Loucy (cell line): ENCODE data around the gene UNKL.
A peak's percentile ranks its signal among the peaks of the same experiment; 100 is the strongest.

Experiments
- H2AFZ ChIP-seq: fragments of 200-600 bp; sonication (generic); 2 replicates; pipeline ENCODE4 v1.6.0; 2016; ENCODE audit warnings: antibody characterized with exemption, mild to moderate bottlenecking, low read length, moderate library complexity
- H3F3A ChIP-seq: fragments of 200-600 bp; 2 replicates; pipeline ENCODE4 v1.6.0; 2016; ENCODE audit warnings: antibody characterized with exemption, low read depth, mild to moderate bottlenecking
- H3K27me3 ChIP-seq: fragments of 200-600 bp; sonication (generic); 2 replicates; pipeline ENCODE4 v1.6.1; 2014; ENCODE audit warnings: low read length, mild to moderate bottlenecking; ENCODE audit not compliant: insufficient read depth, poor library complexity, severe bottlenecking
- H3K36me3 ChIP-seq: fragments of 200-600 bp; sonication (generic); 2 replicates; pipeline ENCODE4 v1.6.1; 2016; ENCODE audit warnings: low read length; ENCODE audit not compliant: insufficient read depth
- H3K4me1 ChIP-seq: fragments of 200-600 bp; sonication (generic); 2 replicates; pipeline ENCODE4 v1.5.1; 2014; ENCODE audit warnings: low read length, mild to moderate bottlenecking; ENCODE audit not compliant: insufficient read depth, poor library complexity, severe bottlenecking
- H3K4me2 ChIP-seq: fragments of 200-600 bp; sonication (generic); 2 replicates; pipeline ENCODE4 v1.6.0; 2014; ENCODE audit warnings: antibody characterized with exemption, low read length, low read depth, mild to moderate bottlenecking; ENCODE audit not compliant: poor library complexity, severe bottlenecking
- H3K4me3 ChIP-seq: fragments of 200-600 bp; sonication (generic); 2 replicates; pipeline ENCODE4 v1.5.1; 2014; ENCODE audit warnings: low read length, mild to moderate bottlenecking, mixed read lengths; ENCODE audit not compliant: poor library complexity, severe bottlenecking
- H3K79me2 ChIP-seq: fragments of 200-600 bp; sonication (generic); 2 replicates; pipeline ENCODE4 v1.6.1; 2014; ENCODE audit warnings: low read length; ENCODE audit not compliant: insufficient read depth
- H3K9ac ChIP-seq: fragments of 200-600 bp; sonication (generic); 2 replicates; pipeline ENCODE4 v1.6.0; 2014; ENCODE audit warnings: mild to moderate bottlenecking, low read depth, low read length, moderate library complexity; ENCODE audit not compliant: poor library complexity, severe bottlenecking
- H3K9me2 ChIP-seq: fragments of 200-600 bp; sonication (generic); replicated peaks from 2 replicates; pipeline ENCODE4 v1.6.1; 2016; ENCODE audit warnings: low read depth, low read length, mixed read lengths
- H3K9me3 ChIP-seq: fragments of 200-600 bp; sonication (generic); 2 replicates; pipeline ENCODE4 v1.6.1; 2014; ENCODE audit warnings: mild to moderate bottlenecking, antibody characterized with exemption, low read length, low read depth; ENCODE audit not compliant: insufficient read depth
- H4K20me1 ChIP-seq: fragments of 200-600 bp; sonication (generic); 2 replicates; pipeline ENCODE4 v1.6.0; 2014; ENCODE audit warnings: antibody characterized with exemption, low read length, mild to moderate bottlenecking; ENCODE audit not compliant: insufficient read depth, poor library complexity, severe bottlenecking
- CTCF ChIP-seq: fragments of 200-600 bp; sonication (generic); conservative IDR thresholded peaks from 2 replicates; pipeline ENCODE4 v1.5.1; 2014; ENCODE audit warnings: mild to moderate bottlenecking, antibody characterized with exemption, low read length
- EZH2phosphoT487 ChIP-seq: fragments of 200-600 bp; IDR thresholded peaks from 2 replicates; pipeline ENCODE4 v1.6.1; 2018; ENCODE audit warnings: antibody characterized with exemption, mild to moderate bottlenecking, moderate library complexity, borderline replicate concordance

UNKL gene

GRCh38 chr16:1341495-1342420, 72.7 kb downstream of the UNKL start:
- H3K9me2 ChIP-seq = no peaks in the 10 kb centered on the region
- no peaks in the 10 kb centered on the region for H3K79me2 ChIP-seq
- H3K4me1 ChIP-seq = peaks cover 4% of the 10 kb centered on the region
- peak overlapping the region; percentile 62 for H3K4me3 ChIP-seq
- H2AFZ ChIP-seq = no peak overlapping the region
- H3K36me3 ChIP-seq = no peaks in the 10 kb centered on the region
- no peaks in the 10 kb centered on the region for H3K9me3 ChIP-seq
- no peak for TF ChIP-seq EZH2phosphoT487
- H3F3A ChIP-seq = no peaks in the 10 kb centered on the region
- H3K27me3 ChIP-seq = no peaks in the 10 kb centered on the region
- H3K9ac ChIP-seq = no peak overlapping the region
- H3K4me2 ChIP-seq = peak overlapping the region; percentile 57
- no peaks in the 10 kb centered on the region for H4K20me1 ChIP-seq

- H3K36me3 ChIP-seq = no peaks in the 10 kb centered on the region
- H3K9me2 ChIP-seq = no peaks in the 10 kb centered on the region
- H3K79me2 ChIP-seq = no peaks in the 10 kb centered on the region
- no peak overlapping the region for H3K4me3 ChIP-seq
- H3K9ac ChIP-seq = no peak overlapping the region
- H4K20me1 ChIP-seq = no peaks in the 10 kb centered on the region
- peaks cover 4% of the 10 kb centered on the region for H3K4me1 ChIP-seq
- H3K27me3 ChIP-seq = no peaks in the 10 kb centered on the region
- no peak overlapping the region for H2AFZ ChIP-seq
- H3F3A ChIP-seq = no peaks in the 10 kb centered on the region
- TF ChIP-seq CTCF = no peak
- no peak for TF ChIP-seq EZH2phosphoT487
- no peak overlapping the region for H3K4me2 ChIP-seq
- H3K9me3 ChIP-seq = no peaks in the 10 kb centered on the region
These were observed 73.6 kb downstream of the UNKL start for GRCh38 chr16:1340730-1341494.

- no peak overlapping the region for H3K4me3 ChIP-seq
- H2AFZ ChIP-seq = no peak overlapping the region
- no peaks in the 10 kb centered on the region for H3F3A ChIP-seq
- H3K36me3 ChIP-seq = no peaks in the 10 kb centered on the region
- no peak overlapping the region for H3K9ac ChIP-seq
- peaks cover 4% of the 10 kb centered on the region for H3K4me1 ChIP-seq
- H4K20me1 ChIP-seq = no peaks in the 10 kb centered on the region
- H3K27me3 ChIP-seq = no peaks in the 10 kb centered on the region
- TF ChIP-seq EZH2phosphoT487 (no peak), CTCF (no peak)
- H3K9me2 ChIP-seq = no peaks in the 10 kb centered on the region
- no peaks in the 10 kb centered on the region for H3K79me2 ChIP-seq
- no peaks in the 10 kb centered on the region for H3K9me3 ChIP-seq
- no peak overlapping the region for H3K4me2 ChIP-seq
These were observed 75.4 kb downstream of the UNKL start for GRCh38 chr16:1338855-1339675.
